ENCODE data around the gene PTPRA.
"Not testable (repeated sequence)": the region's sequence is repeated elsewhere in the genome, so short reads cannot be mapped to it uniquely, and the experiment has no call there.

The PTPRA gene

GRCh38 chr20:3045816-3046676 is 172.8 kb downstream of the PTPRA start, which contains the start of gene MRPS26:
TSS of gene MRPS26 (plus strand) at chr20:3046052. CDS start at chr20:3046069, 17 bp downstream.
- peak; percentile 86 for DNase-seq

GRCh38 chr20:3046677-3047462 is 173.6 kb downstream of the PTPRA start:
- DNase-seq: peak; percentile 57

GRCh38 chr20:3047486-3048419 is 174.5 kb downstream of the PTPRA start:
- DNase-seq: no peak

- DNase-seq: no peak
These were observed 178.2 kb downstream of the PTPRA start for GRCh38 chr20:3051385-3052019.

GRCh38 chr20:3059489-3059888 is 186.2 kb downstream of the PTPRA start:
- DNase-seq: no peak

- DNase-seq: not testable (repeated sequence)
These were observed 190.8 kb downstream of the PTPRA start for GRCh38 chr20:3064119-3064518.

- DNase-seq: no peak
These were observed 194.1 kb downstream of the PTPRA start for GRCh38 chr20:3067139-3068014.

GRCh38 chr20:3068075-3068474 is 194.8 kb downstream of the PTPRA start:
- DNase-seq: no peak

- peak; percentile 33 for DNase-seq
These were observed 196.0 kb downstream of the PTPRA start for GRCh38 chr20:3068986-3069900.

- DNase-seq: no peak
These were observed 197.4 kb downstream of the PTPRA start for GRCh38 chr20:3070725-3071124.

GRCh38 chr20:3071266-3071609 is 198.0 kb downstream of the PTPRA start:
- DNase-seq: no peak

- DNase-seq: no peak
These were observed 198.6 kb downstream of the PTPRA start, which contains the start of gene OXT for GRCh38 chr20:3071610-3072529. TSS of gene OXT (plus strand) at chr20:3071620. CDS start at chr20:3071656, 36 bp downstream.

GRCh38 chr20:3072530-3073250 is 199.4 kb downstream of the PTPRA start:
- DNase-seq: no peak

GRCh38 chr20:3073251-3073643 is 200.0 kb downstream of the PTPRA start:
- not testable (repeated sequence) for DNase-seq

GRCh38 chr20:3074812-3075211 is 201.5 kb downstream of the PTPRA start:
- DNase-seq: no peak

GRCh38 chr20:3075315-3075714 is 202.0 kb downstream of the PTPRA start:
- DNase-seq: not testable (repeated sequence)

- no peak for DNase-seq
These were observed 204.4 kb downstream of the PTPRA start for GRCh38 chr20:3077618-3078134.

- no peak for DNase-seq
These were observed 207.7 kb downstream of the PTPRA start for GRCh38 chr20:3080939-3081388.
